Measurements from ENCODE around the gene MAP1B. TPM values are rescaled to one million over a fixed set of nuclear protein-coding genes. Genes with fewer than 3 reads are reported as not detected.

The MAP1B gene
- total RNA-seq, 1 experiment from 2014 or later = not detected

DNA sequence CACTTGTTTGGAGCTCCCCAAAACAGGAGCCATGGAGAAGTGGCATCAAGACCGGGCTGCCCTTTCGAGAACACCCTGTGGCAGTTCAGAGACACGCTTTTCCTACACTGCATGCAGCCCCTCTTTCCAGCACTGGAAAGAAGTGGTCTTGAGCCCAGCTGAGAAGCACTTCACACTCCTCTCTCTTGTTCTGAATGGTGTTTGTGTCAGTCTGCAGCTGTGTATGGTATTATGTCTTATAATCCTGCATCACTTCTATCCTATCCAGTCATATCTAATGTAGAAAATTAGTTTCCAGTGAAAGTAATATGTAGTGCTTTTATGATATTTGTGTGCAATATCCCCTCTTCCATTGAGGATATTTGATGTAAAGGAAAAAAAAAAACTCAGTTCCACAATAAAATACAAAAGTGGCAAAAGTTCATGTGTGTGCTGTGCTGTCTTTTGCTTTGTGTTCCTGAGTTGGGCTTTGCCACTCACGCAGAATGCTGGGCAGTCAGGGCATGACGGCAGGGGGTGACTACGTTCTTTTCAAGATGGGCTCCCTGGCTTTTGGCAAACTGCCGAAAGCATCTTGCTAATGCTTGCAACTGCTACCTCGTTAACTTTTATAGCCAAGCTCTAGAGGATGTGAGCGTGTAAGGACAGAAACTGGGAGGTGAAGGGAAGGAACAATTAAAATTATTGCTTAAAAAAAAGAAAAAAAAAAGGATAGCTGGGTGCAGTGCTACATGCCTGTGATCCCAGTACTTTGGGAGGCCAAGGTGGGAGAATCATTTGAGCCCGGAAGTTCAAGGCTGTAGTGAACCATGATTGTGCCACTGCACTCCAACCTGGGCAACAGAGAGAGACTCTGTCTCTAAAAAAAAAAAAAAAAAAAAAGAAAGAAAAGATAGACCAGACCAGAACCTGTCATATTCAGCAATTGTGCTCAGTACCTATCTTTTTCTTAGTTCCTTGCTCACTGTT is 102.2 kb downstream of the MAP1B start:
- Histone ChIP-seq H3K4me3 (ENCODE audit: low read length) (no peak overlapping the region), H3K9ac (ENCODE audit: low read length) (no peak overlapping the region), H2AFZ (ENCODE audit: low read length) (no peak overlapping the region), H3K27ac (ENCODE audit: low read length) (no peak overlapping the region), H3K4me2 (ENCODE audit: low read depth, low read length, poor library complexity, severe bottlenecking) (no peak overlapping the region), H3K9me3 (ENCODE audit: low read length) (no peaks in the 10 kb centered on the region), H3K79me2 (ENCODE audit: low read length) (no peaks in the 10 kb centered on the region), H3K27me3 (ENCODE audit: low read length) (no peaks in the 10 kb centered on the region), H4K20me1 (ENCODE audit: insufficient read depth, low read depth, low read length) (no peaks in the 10 kb centered on the region), H3K9me2 (replicated peaks; ENCODE audit: insufficient read depth, low read length) (no peaks in the 10 kb centered on the region), H3K36me3 (ENCODE audit: insufficient read depth, low read length) (no peaks in the 10 kb centered on the region; the same call in 1 of the 2 replicates), H3K4me1 (ENCODE audit: low read length) (no peaks in the 10 kb centered on the region)
- no peak for DNase-seq

DNA sequence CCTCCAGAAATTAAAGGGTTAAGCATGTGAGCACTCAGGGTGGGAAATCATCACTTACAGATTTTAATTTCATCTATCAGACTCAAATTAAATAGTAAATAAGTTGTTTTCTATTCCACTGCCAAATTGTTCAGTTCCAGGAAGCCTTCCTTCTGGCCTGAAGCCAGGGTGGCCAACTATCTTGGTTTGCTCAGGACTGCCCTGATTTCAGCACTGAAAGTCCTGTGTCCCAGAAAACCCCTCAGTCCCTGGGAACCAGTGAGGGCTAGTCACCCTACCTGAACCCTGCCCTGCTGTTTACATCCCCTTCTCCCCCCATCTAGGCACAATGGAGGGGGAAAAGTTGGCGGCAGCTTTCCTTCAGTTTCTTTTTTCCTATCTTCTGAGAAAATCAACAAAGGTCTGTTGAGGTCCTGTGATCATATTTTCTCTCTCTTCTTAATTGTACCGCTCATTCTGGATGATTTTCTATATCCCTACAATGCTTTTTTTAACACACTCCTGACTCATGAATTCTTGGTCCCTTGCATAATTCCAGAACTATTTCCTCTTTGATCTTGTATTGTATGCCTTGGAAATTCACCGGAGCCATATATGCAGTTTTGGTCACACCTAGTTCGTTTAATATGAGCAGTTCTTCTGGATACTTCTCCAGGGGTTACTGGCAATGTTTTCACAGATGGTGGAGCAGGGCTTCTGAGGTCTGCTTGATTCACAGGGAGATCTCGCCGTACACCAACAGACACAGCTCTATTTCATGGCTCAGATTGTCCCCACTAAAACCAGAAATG is 103.8 kb downstream of the MAP1B start:
- Histone ChIP-seq H3K9me3 (ENCODE audit: low read length) (no peaks in the 10 kb centered on the region), H2AFZ (ENCODE audit: low read length) (no peak overlapping the region), H4K20me1 (ENCODE audit: insufficient read depth, low read depth, low read length) (no peaks in the 10 kb centered on the region), H3K9ac (ENCODE audit: low read length) (no peak overlapping the region), H3K27me3 (ENCODE audit: low read length) (no peaks in the 10 kb centered on the region), H3K4me3 (ENCODE audit: low read length) (no peak overlapping the region), H3K36me3 (ENCODE audit: insufficient read depth, low read length) (no peaks in the 10 kb centered on the region; the same call in 1 of the 2 replicates), H3K79me2 (ENCODE audit: low read length) (no peaks in the 10 kb centered on the region), H3K27ac (ENCODE audit: low read length) (no peak overlapping the region), H3K4me1 (ENCODE audit: low read length) (no peaks in the 10 kb centered on the region), H3K9me2 (replicated peaks; ENCODE audit: insufficient read depth, low read length) (no peaks in the 10 kb centered on the region), H3K4me2 (ENCODE audit: low read depth, low read length, poor library complexity, severe bottlenecking) (no peak overlapping the region)
- DNase-seq = no peak

DNA sequence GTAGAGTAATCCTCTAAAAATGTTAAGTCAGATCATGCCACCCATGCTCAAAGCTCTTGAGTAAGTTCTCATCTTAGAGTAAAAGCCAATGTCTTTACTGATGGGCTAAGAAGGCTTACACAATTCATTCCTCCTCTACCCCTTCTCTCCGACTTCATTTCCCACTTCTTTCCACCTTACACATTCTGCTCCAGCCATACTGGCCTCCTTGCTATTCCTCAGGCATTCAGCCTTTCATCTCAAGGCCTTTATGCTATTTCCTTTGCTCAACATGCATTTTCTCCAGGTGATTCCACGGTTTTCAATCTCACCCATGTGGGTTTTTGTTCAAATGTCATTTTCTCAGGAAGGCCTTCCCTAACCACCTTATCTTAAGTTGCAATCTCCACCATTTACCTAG is 104.9 kb downstream of the MAP1B start:
- no peak overlapping the region for H2AFZ ChIP-seq (ENCODE audit: low read length)
- H3K9ac ChIP-seq (ENCODE audit: low read length) = no peak overlapping the region
- no peaks in the 10 kb centered on the region for H4K20me1 ChIP-seq (ENCODE audit: insufficient read depth, low read depth, low read length)
- H3K79me2 ChIP-seq (ENCODE audit: low read length) = no peaks in the 10 kb centered on the region
- peaks cover 4% of the 10 kb centered on the region; the same call in 1 of the 2 replicates for H3K36me3 ChIP-seq (ENCODE audit: insufficient read depth, low read length)
- no peak for DNase-seq
- H3K4me1 ChIP-seq (ENCODE audit: low read length) = no peaks in the 10 kb centered on the region
- no peak overlapping the region for H3K27ac ChIP-seq (ENCODE audit: low read length)
- H3K27me3 ChIP-seq (ENCODE audit: low read length) = no peaks in the 10 kb centered on the region
- no peak overlapping the region for H3K4me3 ChIP-seq (ENCODE audit: low read length)
- H3K9me3 ChIP-seq (ENCODE audit: low read length) = no peaks in the 10 kb centered on the region
- H3K9me2 ChIP-seq (replicated peaks; ENCODE audit: insufficient read depth, low read length) = no peaks in the 10 kb centered on the region
- no peak overlapping the region for H3K4me2 ChIP-seq (ENCODE audit: low read depth, low read length, poor library complexity, severe bottlenecking)

DNA sequence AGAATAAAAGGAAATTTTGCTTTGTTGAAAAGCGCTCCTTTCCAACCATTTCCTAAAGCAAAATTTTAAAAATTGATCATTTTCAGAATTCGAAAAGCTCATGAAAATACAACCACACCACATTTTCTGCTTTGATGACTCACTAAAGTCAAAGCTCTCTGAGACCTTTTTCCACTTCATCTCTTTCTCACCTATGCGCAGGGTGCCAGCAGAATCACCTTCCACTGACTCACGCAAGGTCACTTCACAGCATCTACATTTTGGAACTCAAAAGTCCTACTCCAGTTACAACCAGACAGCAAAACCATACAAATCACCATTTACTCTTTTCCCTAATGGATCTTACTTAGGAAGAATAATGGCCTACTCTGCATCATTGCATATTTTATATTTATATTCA is 106.2 kb downstream of the MAP1B start:
- Histone ChIP-seq H3K9me2 (replicated peaks; ENCODE audit: insufficient read depth, low read length) (no peaks in the 10 kb centered on the region), H3K27me3 (ENCODE audit: low read length) (no peaks in the 10 kb centered on the region), H3K4me3 (ENCODE audit: low read length) (no peak overlapping the region), H3K4me2 (ENCODE audit: low read depth, low read length, poor library complexity, severe bottlenecking) (no peak overlapping the region), H3K9ac (ENCODE audit: low read length) (no peak overlapping the region), H3K36me3 (ENCODE audit: insufficient read depth, low read length) (peaks cover 15% of the 10 kb centered on the region; the same call in 1 of the 2 replicates), H3K9me3 (ENCODE audit: low read length) (no peaks in the 10 kb centered on the region), H3K79me2 (ENCODE audit: low read length) (no peaks in the 10 kb centered on the region), H3K27ac (ENCODE audit: low read length) (no peak overlapping the region), H4K20me1 (ENCODE audit: insufficient read depth, low read depth, low read length) (no peaks in the 10 kb centered on the region), H3K4me1 (ENCODE audit: low read length) (no peaks in the 10 kb centered on the region), H2AFZ (ENCODE audit: low read length) (no peak overlapping the region)
- DNase-seq = no peak

DNA sequence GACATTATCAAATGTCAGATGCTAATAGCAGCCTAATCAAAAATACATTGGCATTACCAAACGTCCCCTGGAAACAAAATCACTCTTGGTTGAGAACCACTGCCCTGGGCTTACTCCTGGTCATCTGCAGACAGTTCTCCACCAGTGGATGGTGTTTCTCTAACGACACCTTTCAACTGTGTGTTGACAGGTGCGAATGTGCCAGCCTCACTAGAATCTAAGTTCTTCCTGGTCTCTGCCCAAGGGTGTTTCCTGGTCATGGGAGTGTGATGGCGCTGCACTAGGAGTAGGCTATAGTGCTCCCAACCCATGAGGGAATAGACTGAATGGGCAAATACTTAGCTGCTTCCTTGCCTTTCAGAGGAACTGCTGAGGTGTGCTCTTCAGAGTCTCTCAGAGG is 106.9 kb downstream of the MAP1B start:
- Histone ChIP-seq H3K4me1 (ENCODE audit: low read length) (no peaks in the 10 kb centered on the region), H3K9me3 (ENCODE audit: low read length) (no peaks in the 10 kb centered on the region), H4K20me1 (ENCODE audit: insufficient read depth, low read depth, low read length) (no peaks in the 10 kb centered on the region), H3K4me2 (ENCODE audit: low read depth, low read length, poor library complexity, severe bottlenecking) (no peak overlapping the region), H3K27me3 (ENCODE audit: low read length) (no peaks in the 10 kb centered on the region), H2AFZ (ENCODE audit: low read length) (no peak overlapping the region), H3K9ac (ENCODE audit: low read length) (no peak overlapping the region), H3K36me3 (ENCODE audit: insufficient read depth, low read length) (peaks cover 15% of the 10 kb centered on the region; the same call in 1 of the 2 replicates), H3K27ac (ENCODE audit: low read length) (no peak overlapping the region), H3K4me3 (ENCODE audit: low read length) (no peak overlapping the region), H3K79me2 (ENCODE audit: low read length) (no peaks in the 10 kb centered on the region), H3K9me2 (replicated peaks; ENCODE audit: insufficient read depth, low read length) (no peaks in the 10 kb centered on the region)
- no peak for DNase-seq

DNA sequence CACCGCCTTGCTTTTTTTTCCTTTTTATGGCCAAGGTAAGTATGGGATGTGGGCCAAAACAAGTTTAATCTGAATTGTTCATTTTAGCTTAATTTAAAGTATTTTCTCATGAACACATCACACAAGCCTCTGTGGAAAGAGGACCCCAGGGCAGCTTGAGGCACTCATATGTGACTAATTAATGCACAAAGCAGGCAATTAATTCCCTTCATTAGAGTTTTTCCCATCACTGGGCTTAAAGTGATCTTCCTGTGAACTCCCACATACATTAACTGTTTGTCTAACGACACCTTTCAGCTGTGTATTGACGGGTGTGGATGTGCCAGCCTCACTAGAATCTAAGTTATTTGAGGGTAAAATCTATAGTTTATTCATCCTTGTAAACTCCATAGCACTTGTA is 109.5 kb downstream of the MAP1B start:
- H3K36me3 ChIP-seq (ENCODE audit: insufficient read depth, low read length) = peaks cover 30% of the 10 kb centered on the region
- no peak overlapping the region for H3K4me3 ChIP-seq (ENCODE audit: low read length)

DNA sequence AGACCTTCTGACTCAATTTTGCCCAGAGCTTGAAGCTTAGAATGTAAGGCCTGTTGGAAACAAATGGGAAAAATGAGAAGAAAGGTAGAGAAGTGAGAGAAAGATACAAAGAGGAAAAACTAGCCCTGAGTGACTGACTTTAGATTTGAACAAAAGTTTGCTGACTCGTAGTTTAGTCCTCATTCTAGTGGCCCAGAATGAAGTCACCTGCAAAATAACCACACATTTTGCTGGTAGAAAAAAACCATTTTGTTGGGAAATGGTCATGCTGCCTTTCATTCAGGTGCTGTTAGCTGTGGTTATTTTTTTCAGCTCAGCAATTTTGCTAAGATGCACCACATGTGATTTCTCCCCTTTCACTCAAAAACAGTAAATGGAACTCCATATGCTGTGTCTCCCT is 113.8 kb downstream of the MAP1B start:
- Histone ChIP-seq H2AFZ (ENCODE audit: low read length) (no peak overlapping the region), H3K4me2 (ENCODE audit: low read depth, low read length, poor library complexity, severe bottlenecking) (no peak overlapping the region), H3K4me1 (ENCODE audit: low read length) (no peaks in the 10 kb centered on the region), H4K20me1 (ENCODE audit: insufficient read depth, low read depth, low read length) (no peaks in the 10 kb centered on the region), H3K9me3 (ENCODE audit: low read length) (no peaks in the 10 kb centered on the region), H3K79me2 (ENCODE audit: low read length) (no peaks in the 10 kb centered on the region), H3K4me3 (ENCODE audit: low read length) (no peak overlapping the region), H3K27ac (ENCODE audit: low read length) (no peak overlapping the region), H3K9me2 (replicated peaks; ENCODE audit: insufficient read depth, low read length) (no peaks in the 10 kb centered on the region), H3K27me3 (ENCODE audit: low read length) (no peaks in the 10 kb centered on the region), H3K36me3 (ENCODE audit: insufficient read depth, low read length) (peaks cover 62% of the 10 kb centered on the region), H3K9ac (ENCODE audit: low read length) (no peak overlapping the region)
- no peak for DNase-seq

More for the DNA sequence above, 109.5 kb downstream of the MAP1B start:
- Histone ChIP-seq H3K4me2 (ENCODE audit: low read depth, low read length, poor library complexity, severe bottlenecking) (no peak overlapping the region), H3K4me1 (ENCODE audit: low read length) (no peaks in the 10 kb centered on the region), H3K27ac (ENCODE audit: low read length) (no peak overlapping the region), H4K20me1 (ENCODE audit: insufficient read depth, low read depth, low read length) (no peaks in the 10 kb centered on the region), H2AFZ (ENCODE audit: low read length) (no peak overlapping the region), H3K9me2 (replicated peaks; ENCODE audit: insufficient read depth, low read length) (no peaks in the 10 kb centered on the region), H3K79me2 (ENCODE audit: low read length) (no peaks in the 10 kb centered on the region), H3K9ac (ENCODE audit: low read length) (no peak overlapping the region), H3K9me3 (ENCODE audit: low read length) (no peaks in the 10 kb centered on the region), H3K27me3 (ENCODE audit: low read length) (no peaks in the 10 kb centered on the region)
- no peak for DNase-seq

DNA sequence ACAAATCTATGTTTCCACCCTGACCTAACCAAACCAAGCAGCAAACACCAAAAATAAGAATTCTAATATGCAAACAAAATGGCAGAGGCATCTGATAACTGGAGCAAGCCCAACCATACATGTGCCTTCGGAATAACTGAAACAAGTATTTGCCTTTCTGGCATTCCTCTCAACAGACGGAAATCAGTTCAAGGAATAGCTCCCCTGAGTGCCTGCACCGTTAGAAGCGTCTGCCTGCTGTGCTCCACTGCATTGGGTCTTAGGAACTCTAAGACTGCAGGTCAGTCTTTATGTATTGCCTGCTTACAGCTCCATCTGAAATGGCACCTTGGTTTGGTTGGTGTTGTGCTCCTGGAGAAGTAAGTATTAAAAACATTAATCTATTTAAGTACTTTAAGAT is 114.3 kb downstream of the MAP1B start:
- Histone ChIP-seq H3K9me2 (replicated peaks; ENCODE audit: insufficient read depth, low read length) (no peaks in the 10 kb centered on the region), H3K4me2 (ENCODE audit: low read depth, low read length, poor library complexity, severe bottlenecking) (no peak overlapping the region), H3K36me3 (ENCODE audit: insufficient read depth, low read length) (peaks cover 66% of the 10 kb centered on the region), H3K27me3 (ENCODE audit: low read length) (no peaks in the 10 kb centered on the region), H3K9ac (ENCODE audit: low read length) (no peak overlapping the region), H2AFZ (ENCODE audit: low read length) (no peak overlapping the region), H3K4me1 (ENCODE audit: low read length) (no peaks in the 10 kb centered on the region), H3K27ac (ENCODE audit: low read length) (no peak overlapping the region), H3K79me2 (ENCODE audit: low read length) (no peaks in the 10 kb centered on the region), H3K4me3 (ENCODE audit: low read length) (no peak overlapping the region), H4K20me1 (ENCODE audit: insufficient read depth, low read depth, low read length) (no peaks in the 10 kb centered on the region), H3K9me3 (ENCODE audit: low read length) (no peaks in the 10 kb centered on the region)
- no peak for DNase-seq
